Psoas muscle (tissue), 8 donors: ENCODE data around the gene ASB2. TPM values are rescaled to one million over a fixed set of nuclear protein-coding genes. Genes with fewer than 3 reads are reported as not detected.

Experiments used
- ATAC-seq, 4 donors: fragments of 200-7000 bp; cut with Tn5 transposase; one replicate each; pipeline ENCODE4 v1.9.1; 2020; ENCODE audit warnings: moderate library complexity in 3 of 4, mild to moderate bottlenecking in 2 of 4
- DNase-seq, 2 donors: peaks; one replicate each; pipeline ENCODE4 v3.0.0-alpha.2; 2020
- H3K27ac ChIP-seq: fragments of 200-600 bp; one replicate; pipeline ENCODE4 v1.8.0; 2022
- H3K27me3 ChIP-seq, 3 donors: fragments of 200-600 bp in 1 of 3; one replicate each; pipeline versions ENCODE4 v1.6.1 to v1.8.0; 2013 to 2022; ENCODE audit warnings: low read length in 2 of 3, mild to moderate bottlenecking in 2 of 3, moderate library complexity in 1 of 3; ENCODE audit not compliant: insufficient read depth in 3 of 3
- H3K36me3 ChIP-seq, 2 donors: fragments of 200-600 bp in 1 of 2; one replicate each; pipeline versions ENCODE4 v1.6.1 to v1.8.0; 2013 to 2022; ENCODE audit warnings: low read depth in 1 of 2, mild to moderate bottlenecking in 1 of 2, moderate library complexity in 1 of 2; ENCODE audit not compliant: insufficient read depth in 1 of 2
- H3K4me1 ChIP-seq: fragments of 200-600 bp; one replicate; pipeline ENCODE4 v1.8.0; 2022
- H3K4me3 ChIP-seq: fragments of 200-600 bp; one replicate; pipeline ENCODE4 v1.8.0; 2022; ENCODE audit warnings: mild to moderate bottlenecking
- H3K9me3 ChIP-seq: fragments of 200-600 bp; one replicate; pipeline ENCODE4 v1.8.0; 2022
- WGBS, 3 donors: extraction: QIAGEN DNeasy Blood & Tissue Kit; methylation state at CpG; one replicate each; pipeline versions ENCODE4 v1.1.6 to v1.1.7; 2013; 5-methylcytosine and 5-hydroxymethylcytosine counted together
- intact Hi-C, 2 donors: fragments of 100-400 bp; cut with DNase I; formaldehyde crosslinking; loops; one replicate each; pipeline versions ENCODE4 v1.11.0 to v1.14.2; 2022
- polyA plus RNA-seq, 3 donors: library from polyadenylated mRNA; stranded (reverse); fragments of 200-250 nt; gene quantifications; one replicate each; pipeline ENCODE4 v1.2.3, GENCODE V29; 2013
- total RNA-seq, 4 donors: library from RNA; stranded (reverse); fragmentation: NEBNext Ultra II Directional in 2 of 4; extraction: Animal tissue kit (Norgen Biotek cat#: 25700) in 2 of 4; gene quantifications; one replicate each; pipeline versions ENCODE4 v1.2.1 to v1.2.4, GENCODE V29; 2021 to 2023
- TF ChIP-seq, protein P1 (sequence below): fragments of 200-600 bp; IDR thresholded peaks from one replicate; pipeline ENCODE4 v1.8.0; 2022; ENCODE audit warnings: antibody characterized with exemption
- donor health status: healthy with polysubstance abuse.
- donor health status: DM: no; HTN: no; CAD: no; lungs with moderate emphysema.
- donor health status: Bipolar disorder and iron deficiency.
- donor health status: healthy.
- donor health status: DM: yes; HTN: yes; CAD: no.
- donor health status: DM: no; HTN: no; CAD: no.
- donor health status: DM: no; HTN: no; CAD: no.
- donor health status: DM: yes; HTN: yes; CAD: no.

ASB2 gene
- total and polyA plus RNA-seq, 7 donors: 41.2 to 460 (median 230) TPM

DNA sequence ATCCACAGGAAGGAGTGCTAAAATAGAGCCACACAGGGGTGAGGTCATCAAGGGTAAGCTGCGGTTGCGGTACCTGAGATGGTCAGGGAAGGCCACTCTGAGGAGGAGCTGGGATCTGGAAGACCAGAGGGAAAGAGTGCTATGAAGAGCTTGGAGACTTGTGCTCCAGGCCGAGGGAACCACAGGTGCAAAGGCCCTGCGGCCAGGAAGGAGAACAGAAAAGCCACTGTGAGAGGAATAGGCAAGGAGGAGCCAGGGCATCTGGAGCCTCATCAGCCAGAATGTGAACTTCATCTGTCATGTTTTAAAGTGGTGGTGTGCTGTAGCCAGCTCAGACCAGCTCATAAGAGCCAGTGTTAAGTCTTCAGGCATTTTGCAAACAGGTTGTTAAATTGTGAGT lies 15.3 kb upstream of the ASB2 start:
- Histone ChIP-seq H3K9me3 (no peaks in the 10 kb centered on the region), H3K36me3 (no peaks in the 10 kb centered on the region), H3K27me3 (no peaks in the 10 kb centered on the region), H3K4me3 (no peak overlapping the region), H3K27ac (peak overlapping the region; percentile 93), H3K4me1 (peaks cover 38% of the 10 kb centered on the region)
- intact Hi-C loops: no loop called here
- ATAC-seq (no peak), DNase-seq (peak in 1 of 2 donors; percentile 41)
- WGBS, 3 donors: 80 to 89% (median 85%) methylated on average over 4 of the region's 4 CpGs
- TF ChIP-seq, protein P1, sequence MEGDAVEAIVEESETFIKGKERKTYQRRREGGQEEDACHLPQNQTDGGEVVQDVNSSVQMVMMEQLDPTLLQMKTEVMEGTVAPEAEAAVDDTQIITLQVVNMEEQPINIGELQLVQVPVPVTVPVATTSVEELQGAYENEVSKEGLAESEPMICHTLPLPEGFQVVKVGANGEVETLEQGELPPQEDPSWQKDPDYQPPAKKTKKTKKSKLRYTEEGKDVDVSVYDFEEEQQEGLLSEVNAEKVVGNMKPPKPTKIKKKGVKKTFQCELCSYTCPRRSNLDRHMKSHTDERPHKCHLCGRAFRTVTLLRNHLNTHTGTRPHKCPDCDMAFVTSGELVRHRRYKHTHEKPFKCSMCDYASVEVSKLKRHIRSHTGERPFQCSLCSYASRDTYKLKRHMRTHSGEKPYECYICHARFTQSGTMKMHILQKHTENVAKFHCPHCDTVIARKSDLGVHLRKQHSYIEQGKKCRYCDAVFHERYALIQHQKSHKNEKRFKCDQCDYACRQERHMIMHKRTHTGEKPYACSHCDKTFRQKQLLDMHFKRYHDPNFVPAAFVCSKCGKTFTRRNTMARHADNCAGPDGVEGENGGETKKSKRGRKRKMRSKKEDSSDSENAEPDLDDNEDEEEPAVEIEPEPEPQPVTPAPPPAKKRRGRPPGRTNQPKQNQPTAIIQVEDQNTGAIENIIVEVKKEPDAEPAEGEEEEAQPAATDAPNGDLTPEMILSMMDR: no peak

DNA sequence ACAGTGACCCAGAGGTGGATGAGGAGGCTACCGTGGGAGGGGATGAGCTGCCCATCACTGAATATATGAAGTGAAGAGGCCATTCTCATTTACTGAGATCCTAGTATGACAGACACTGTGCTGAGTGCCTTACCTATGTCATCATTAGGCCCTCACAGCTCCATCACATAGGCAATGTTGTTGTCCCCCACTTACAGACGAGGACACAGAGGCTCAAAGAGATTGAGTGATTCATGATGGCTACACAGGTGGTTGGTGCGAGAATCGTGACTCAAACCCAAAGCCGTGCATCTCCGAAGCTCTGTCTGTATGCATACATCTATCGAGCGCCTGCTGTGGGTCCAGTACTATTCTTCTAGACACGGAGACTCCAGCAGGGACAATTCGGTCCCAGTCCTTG lies 14.8 kb upstream of the ASB2 start:
- WGBS, 3 donors: 84 to 92% (median 85%) methylated on average over 10 of the region's 10 CpGs
- TF ChIP-seq, protein P1: no peak
- intact Hi-C loops: no loop called here

DNA sequence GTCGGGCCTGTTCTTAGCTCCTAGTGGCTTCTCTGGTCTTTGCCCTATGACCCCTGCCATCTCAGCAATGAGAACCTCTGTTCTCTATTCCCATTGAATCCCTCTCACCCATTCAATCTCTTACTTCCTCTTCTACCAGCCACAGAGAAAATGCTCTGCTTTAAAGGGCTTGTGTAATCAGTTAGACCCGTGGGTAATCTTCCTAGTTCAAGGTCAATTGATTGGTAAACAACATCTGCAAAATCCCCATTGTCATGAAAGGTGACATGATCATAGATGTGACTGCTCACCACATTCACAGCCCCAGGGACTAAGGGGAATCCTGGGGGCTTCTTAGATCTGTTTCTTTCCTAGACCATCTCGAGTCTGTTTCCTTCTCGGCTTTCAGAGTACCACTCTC lies 13.6 kb upstream of the ASB2 start:
- WGBS, 3 donors: 75 to 81% (median 78%) methylated on average over 4 of the region's 4 CpGs
- Histone ChIP-seq H3K9me3 (no peaks in the 10 kb centered on the region), H3K27me3 (no peaks in the 10 kb centered on the region), H3K27ac (peak overlapping the region; percentile 93), H3K4me1 (peaks cover 27% of the 10 kb centered on the region), H3K36me3 (no peaks in the 10 kb centered on the region), H3K4me3 (no peak overlapping the region)
- TF ChIP-seq, protein P1: no peak
- ATAC-seq (no peak), DNase-seq (peak in 1 of 2 donors; percentile 15)
- intact Hi-C loops: no loop called here

More for the DNA sequence above, 14.8 kb upstream of the ASB2 start:
- H3K36me3 ChIP-seq: no peaks in the 10 kb centered on the region
- peak overlapping the region; percentile 93 for H3K27ac ChIP-seq
- no peaks in the 10 kb centered on the region for H3K9me3 ChIP-seq
- peaks cover 35% of the 10 kb centered on the region for H3K4me1 ChIP-seq
- H3K4me3 ChIP-seq: no peak overlapping the region
- DNase-seq: no peak
- H3K27me3 ChIP-seq: no peaks in the 10 kb centered on the region
- ATAC-seq: no peak

DNA sequence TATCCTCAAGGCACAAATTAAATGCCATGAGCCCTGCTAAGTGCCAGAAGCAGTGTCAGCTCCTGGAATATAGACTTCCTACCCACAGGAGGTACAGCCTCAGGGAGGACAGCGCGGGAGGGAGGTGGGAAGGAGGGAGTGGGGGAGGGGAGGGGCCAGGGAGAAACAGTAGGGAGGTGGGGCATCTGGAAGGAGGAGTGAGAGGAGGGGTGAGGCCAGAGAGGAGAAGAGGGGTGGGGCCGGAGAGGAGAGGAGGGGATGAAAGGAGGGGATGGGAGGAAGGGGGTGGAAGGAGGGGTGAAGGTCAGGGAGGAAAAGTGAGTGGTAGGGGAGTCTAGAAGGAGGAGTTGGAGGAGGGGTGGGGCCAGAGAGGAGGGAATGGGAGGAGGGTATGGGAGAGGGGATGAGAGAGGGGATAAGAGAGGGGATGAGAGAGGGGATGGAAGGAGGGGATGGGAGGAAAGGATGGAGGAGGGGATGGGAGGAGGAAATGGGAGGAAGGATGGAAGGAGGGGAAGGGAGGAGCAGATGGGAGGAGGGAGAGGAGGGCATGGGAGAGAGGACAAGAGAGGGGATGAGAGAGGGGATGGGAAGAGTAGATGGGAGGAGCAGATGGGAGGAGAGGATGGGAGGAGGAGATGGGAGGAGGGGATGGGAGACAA lies 11.6 kb upstream of the ASB2 start:
- no peaks in the 10 kb centered on the region for H3K27me3 ChIP-seq
- peaks cover 32% of the 10 kb centered on the region for H3K4me1 ChIP-seq
- H3K36me3 ChIP-seq: no peaks in the 10 kb centered on the region
- intact Hi-C loops: no loop called here
- peak overlapping the region; percentile 63 for H3K4me3 ChIP-seq
- H3K9me3 ChIP-seq: no peaks in the 10 kb centered on the region
- ATAC-seq: peak in 1 of 4 donors; percentile 7
- WGBS, 3 donors: 38 to 69% (median 39%) methylated on average over 3 of the region's 3 CpGs
- TF ChIP-seq, protein P1: no peak
- DNase-seq: peak in 1 of 2 donors; percentile 49
- peak overlapping the region; percentile 98 for H3K27ac ChIP-seq

DNA sequence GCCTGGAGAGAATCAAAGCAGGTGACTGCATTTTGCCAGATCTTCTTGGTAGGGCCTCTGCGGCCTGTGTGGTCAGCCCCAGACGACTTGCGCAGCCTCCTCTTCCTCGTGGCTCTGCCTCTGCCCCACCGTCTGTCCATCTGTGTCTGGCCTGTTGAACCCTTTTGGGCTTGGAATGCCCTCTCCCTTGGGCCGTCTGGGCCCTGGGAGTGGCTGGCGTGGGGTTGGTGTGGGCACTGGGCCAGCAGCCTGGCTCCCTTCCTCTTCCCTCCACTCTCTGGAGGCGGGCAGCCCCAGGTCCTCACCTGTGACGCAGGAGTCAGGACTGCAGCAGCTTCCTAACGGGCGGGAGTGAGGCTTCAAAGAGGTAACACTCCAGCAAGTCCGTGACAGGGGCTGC lies 11.0 kb upstream of the ASB2 start:
- no peaks in the 10 kb centered on the region for H3K36me3 ChIP-seq
- peaks cover 37% of the 10 kb centered on the region for H3K4me1 ChIP-seq
- peak overlapping the region; percentile 63 for H3K4me3 ChIP-seq
- ATAC-seq (peak; percentile 15 to 29 (median 21)), DNase-seq (peak; percentile 39 to 74)
- H3K27ac ChIP-seq: peak overlapping the region; percentile 98
- H3K27me3 ChIP-seq: no peaks in the 10 kb centered on the region
- intact Hi-C loops: no loop called here
- 20 to 32% (median 27%) methylated on average over 12 of the region's 12 CpGs for WGBS, 3 donors
- TF ChIP-seq, protein P1: no peak
- H3K9me3 ChIP-seq: no peaks in the 10 kb centered on the region
